Measurements from ENCODE around the gene NINL.

DNA sequence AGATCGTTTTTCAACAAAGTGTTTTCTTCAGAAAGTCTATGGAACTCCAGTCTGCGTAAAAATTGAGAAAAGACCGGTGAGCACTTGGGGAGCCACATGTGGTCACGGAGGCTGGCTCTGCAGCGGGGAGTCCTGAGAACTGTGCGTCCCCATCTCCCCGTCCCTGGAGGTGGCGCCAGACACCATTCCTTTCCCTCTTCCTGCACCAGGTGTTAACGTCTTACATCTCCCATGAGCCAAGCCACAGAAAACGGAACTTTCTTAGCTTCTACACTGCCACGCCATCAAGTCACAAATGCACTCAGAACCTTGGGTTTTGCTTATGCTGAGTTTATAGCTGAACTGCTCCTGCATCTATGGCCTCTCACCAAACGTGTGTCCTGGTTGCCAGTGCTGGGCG is 115.3 kb downstream of the NINL start:
- TF ChIP-seq, protein P1, sequence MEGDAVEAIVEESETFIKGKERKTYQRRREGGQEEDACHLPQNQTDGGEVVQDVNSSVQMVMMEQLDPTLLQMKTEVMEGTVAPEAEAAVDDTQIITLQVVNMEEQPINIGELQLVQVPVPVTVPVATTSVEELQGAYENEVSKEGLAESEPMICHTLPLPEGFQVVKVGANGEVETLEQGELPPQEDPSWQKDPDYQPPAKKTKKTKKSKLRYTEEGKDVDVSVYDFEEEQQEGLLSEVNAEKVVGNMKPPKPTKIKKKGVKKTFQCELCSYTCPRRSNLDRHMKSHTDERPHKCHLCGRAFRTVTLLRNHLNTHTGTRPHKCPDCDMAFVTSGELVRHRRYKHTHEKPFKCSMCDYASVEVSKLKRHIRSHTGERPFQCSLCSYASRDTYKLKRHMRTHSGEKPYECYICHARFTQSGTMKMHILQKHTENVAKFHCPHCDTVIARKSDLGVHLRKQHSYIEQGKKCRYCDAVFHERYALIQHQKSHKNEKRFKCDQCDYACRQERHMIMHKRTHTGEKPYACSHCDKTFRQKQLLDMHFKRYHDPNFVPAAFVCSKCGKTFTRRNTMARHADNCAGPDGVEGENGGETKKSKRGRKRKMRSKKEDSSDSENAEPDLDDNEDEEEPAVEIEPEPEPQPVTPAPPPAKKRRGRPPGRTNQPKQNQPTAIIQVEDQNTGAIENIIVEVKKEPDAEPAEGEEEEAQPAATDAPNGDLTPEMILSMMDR (conservative IDR thresholded peaks at IDR 0.05 in 1 of 2, IDR thresholded peaks at IDR 0.05 in 1 of 2; ENCODE audit: extremely low read depth in 1 of 2, insufficient read depth in 1 of 2, low read depth in 1 of 2, low read length in 2 of 2): peak; percentile 49 to 76
- no peak for TF ChIP-seq EZH2 (IDR thresholded peaks at IDR 0.05; ENCODE audit: borderline replicate concordance, low read length)
